Measurements from ENCODE around the gene GMPS. TPM values are rescaled to one million over a fixed set of nuclear protein-coding genes. Genes with fewer than 3 reads are reported as not detected.

Gene GMPS
- total RNA-seq, 1 experiment from 2014 or later = 119 TPM

GRCh38 chr3:155912579-155913190 lies 42.2 kb downstream of the GMPS start:
- H3K36me3 ChIP-seq (ENCODE audit: control insufficient read depth in 1 of 2, insufficient read depth in 2 of 2, low read length in 2 of 2) = peaks cover 29 to 39% of the 10 kb centered on the region in 2 experiments
- H4K20me1 ChIP-seq (ENCODE audit: insufficient read depth) = no peaks in the 10 kb centered on the region; the same call in 1 of the 2 replicates
- H3K79me2 ChIP-seq (ENCODE audit: insufficient read depth, low read length) = peaks cover 14% of the 10 kb centered on the region
- H3K27me3 ChIP-seq (ENCODE audit: insufficient read depth, low read length) = no peaks in the 10 kb centered on the region
- intact Hi-C loops (cut with micrococcal nuclease) = no loop called here
- DNase-seq (ENCODE audit: low read depth, low spot score) (no peak), ATAC-seq (no peak)
- H3K4me1 ChIP-seq (ENCODE audit: control insufficient read depth in 1 of 2, insufficient read depth in 2 of 2, low read length in 2 of 2) = no peaks in the 10 kb centered on the region
- no peak for TF ChIP-seq SRF (IDR thresholded peaks at IDR 0.05; ENCODE audit: low read depth)
- TF ChIP-seq SIN3A (IDR thresholded peaks at IDR 0.05; ENCODE audit: low read depth) = no peak
- TF ChIP-seq CEBPB (IDR thresholded peaks at IDR 0.05; ENCODE audit: low read depth) = no peak
- no peak for TF ChIP-seq REST (IDR thresholded peaks at IDR 0.05; ENCODE audit: low read depth)
- no peak for TF ChIP-seq ELF1 (IDR thresholded peaks at IDR 0.05; ENCODE audit: borderline replicate concordance, low read depth)
- TF ChIP-seq ZFX (IDR thresholded peaks at IDR 0.05) = no peak
- TF ChIP-seq EZH2phosphoT487 (IDR thresholded peaks at IDR 0.05; ENCODE audit: borderline replicate concordance) = no peak
- TF ChIP-seq SP1 (IDR thresholded peaks at IDR 0.05; ENCODE audit: low read depth) = no peak
- no peak for TF ChIP-seq CBX3 (IDR thresholded peaks at IDR 0.05; ENCODE audit: low read depth)
- TF ChIP-seq ZNF274 (IDR thresholded peaks at IDR 0.05; ENCODE audit: low read depth, low read length) = no peak
- TF ChIP-seq TCF7L2 (IDR thresholded peaks at IDR 0.05; ENCODE audit: borderline replicate concordance, extremely low read depth, insufficient read depth, insufficient read length) = no peak
- no peak for TF ChIP-seq CTCF (IDR thresholded peaks at IDR 0.05 in 2 of 3, conservative IDR thresholded peaks at IDR 0.05 in 1 of 3; ENCODE audit: borderline replicate concordance in 1 of 3, insufficient read depth in 1 of 3, low read depth in 2 of 3, low read length in 2 of 3)
- no peak overlapping the region for H3K9ac ChIP-seq (ENCODE audit: low read length)
- H3K9me3 ChIP-seq (ENCODE audit: control insufficient read depth in 1 of 2, insufficient read depth in 1 of 2, low read depth in 1 of 2, low read length in 2 of 2) = no peaks in the 10 kb centered on the region
- no TSS peak for BruUV-seq (replicated peaks)
- ChIA-PET RAD21 (ENCODE audit: low non-redundant PET in 1 of 2, low total read pairs in 2 of 2, uncharacterized antibody in 2 of 2, unreplicated experiment in 2 of 2) (no interaction called here), CTCF (no interaction called here), POLR2A (no interaction called here)
- H3K27ac ChIP-seq (ENCODE audit: low read depth, low read length) = no peak overlapping the region
- H3K9me2 ChIP-seq (ENCODE audit: insufficient read depth) = no peaks in the 10 kb centered on the region
- no peak overlapping the region for H3K4me3 ChIP-seq (replicated peaks in 1 of 2; ENCODE audit: low read depth in 1 of 2, low read length in 2 of 2)
- H2AFZ ChIP-seq (ENCODE audit: low read depth, low read length, poor library complexity, severe bottlenecking) = no peak overlapping the region
- H3K4me2 ChIP-seq (ENCODE audit: low read length) = no peak overlapping the region
